CD4-positive, alpha-beta T cell (primary cell): ENCODE measurements around the gene AGMO. TPM values are rescaled to one million over a fixed set of nuclear protein-coding genes. Genes with fewer than 3 reads are reported as not detected.

ENCODE experiments used
- ATAC-seq: fragments of 200-7000 bp; cut with Tn5 transposase; one replicate; pipeline ENCODE4 v1.10.0; 2022; ENCODE audit warnings: mild to moderate bottlenecking; ENCODE audit not compliant: poor library complexity
- CTCF ChIA-PET: fragments of 350-600 bp; sonication (Branson Sonifier 250); formaldehyde crosslinking; loops from one replicate; lab custom pipeline; 2021; ENCODE audit warnings: antibody characterized with exemption, inconsistent platforms; lab: Charles Lee
- POLR2A ChIA-PET: fragments of 350-600 bp; sonication (Branson Sonifier 250); formaldehyde crosslinking; loops from one replicate; lab custom pipeline; 2021; ENCODE audit warnings: antibody characterized with exemption, inconsistent platforms; lab: Charles Lee
- DNase-seq, 14 experiments: peaks; one replicate each; pipeline ENCODE4 v3.0.0-alpha.2; 2013 to 2020; ENCODE audit warnings: mixed read lengths in 2 of 14
- H3K27ac ChIP-seq, 2 donors: one replicate each; pipeline versions ENCODE4 v1.5.1 to v1.7.0; 2013; ENCODE audit warnings: low read length in 2 of 2, low read depth in 1 of 2, mild to moderate bottlenecking in 1 of 2
- H3K27me3 ChIP-seq, 2 experiments: 1 replicate in 1 of 2; 2 replicates in 1 of 2; pipeline versions ENCODE4 v1.6.1 to v1.7.0; 2013; ENCODE audit warnings: low read length in 2 of 2, control low read depth in 1 of 2, mild to moderate bottlenecking in 1 of 2, moderate library complexity in 1 of 2; ENCODE audit not compliant: insufficient read depth in 2 of 2, control insufficient read depth in 1 of 2
- H3K36me3 ChIP-seq: one replicate; pipeline ENCODE4 v1.6.1; 2013; ENCODE audit warnings: low read length, control low read depth; ENCODE audit not compliant: insufficient read depth
- H3K4me1 ChIP-seq: one replicate; pipeline ENCODE4 v1.6.1; 2013; ENCODE audit warnings: low read length, control low read depth; ENCODE audit not compliant: insufficient read depth
- H3K4me3 ChIP-seq: one replicate; pipeline ENCODE4 v1.5.1; 2013; ENCODE audit warnings: mild to moderate bottlenecking, low read length, moderate library complexity
- H3K9me3 ChIP-seq, 2 experiments: 1 replicate in 1 of 2; 2 replicates in 1 of 2; pipeline versions ENCODE4 v1.6.1 to v1.7.0; 2013; ENCODE audit warnings: low read length in 2 of 2, mild to moderate bottlenecking in 2 of 2, control low read depth in 1 of 2, moderate library complexity in 1 of 2; ENCODE audit not compliant: control insufficient read depth in 1 of 2, insufficient read depth in 1 of 2
- H3K27ac Mint-ChIP-seq: one replicate; pipeline ENCODE4 v1.8.0; 2020; ENCODE audit warnings: mixed read lengths
- H3K27me3 Mint-ChIP-seq: one replicate; pipeline ENCODE4 v1.8.0; 2021; ENCODE audit warnings: mixed read lengths
- H3K36me3 Mint-ChIP-seq: one replicate; pipeline ENCODE4 v1.8.0; 2021; ENCODE audit warnings: low read depth, mixed read lengths
- H3K4me1 Mint-ChIP-seq: one replicate; pipeline ENCODE4 v1.8.0; 2021; ENCODE audit warnings: low read depth, mixed read lengths
- H3K4me3 Mint-ChIP-seq: one replicate; pipeline ENCODE4 v1.8.0; 2020; ENCODE audit warnings: mild to moderate bottlenecking, mixed read lengths
- H3K9me3 Mint-ChIP-seq: one replicate; pipeline ENCODE4 v1.8.0; 2020; ENCODE audit warnings: mixed read lengths
- CTCF ChIP-seq: fragments of 200-600 bp; IDR thresholded peaks from one replicate; pipeline ENCODE4 v1.8.0; 2022; ENCODE audit warnings: antibody characterized with exemption, mild to moderate bottlenecking
- intact Hi-C, 2 experiments: fragments of 100-400 bp; cut with DNase I in 1 of 2; cut with micrococcal nuclease in 1 of 2; formaldehyde crosslinking; loops; one replicate each; pipeline versions ENCODE4 v1.15.1 to v1.9.0; 2023 to 2025; cut with DNase I, micrococcal nuclease
- total RNA-seq, 174 experiments: library from RNA in 2 of 174; stranded (reverse) in 2 of 174; gene quantifications; one replicate each; pipeline ENCODE4 v1.2.3 and lab custom pipeline; 2021 to 2026

AGMO gene
- total RNA-seq, 2 experiments from 2014 or later: not detected

DNA sequence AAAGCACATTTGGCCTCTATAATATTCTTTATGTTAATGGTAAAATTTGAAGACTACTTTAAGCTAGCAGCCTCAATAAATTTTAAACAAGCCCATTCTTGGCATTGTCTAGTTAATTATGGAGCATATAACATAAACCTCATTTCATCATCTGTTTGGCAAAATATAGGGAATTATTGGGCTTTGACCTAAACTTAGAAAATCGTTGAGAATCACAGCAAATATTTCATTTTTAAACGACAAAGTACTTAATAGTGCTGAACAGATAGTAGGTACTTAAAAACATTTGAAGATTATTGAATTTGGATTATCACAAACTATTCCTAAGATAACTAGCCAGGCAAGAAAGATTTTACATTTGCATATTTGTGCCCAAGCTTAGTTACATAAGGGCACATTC, 73.4 kb downstream of the AGMO start:
- H3K9me3 Mint-ChIP-seq: peaks cover 5% of the 10 kb centered on the region
- H3K36me3 ChIP-seq: no peaks in the 10 kb centered on the region
- no peaks in the 10 kb centered on the region for H3K36me3 Mint-ChIP-seq
- ChIA-PET POLR2A (no interaction called here), CTCF (no interaction called here)
- H3K27me3 ChIP-seq: no peaks in the 10 kb centered on the region
- no peak overlapping the region for H3K4me3 ChIP-seq
- H3K9me3 ChIP-seq: peaks cover 0 to 3% of the 10 kb centered on the region in 2 experiments
- DNase-seq (no peak), ATAC-seq (no peak)
- H3K27ac Mint-ChIP-seq: no peak overlapping the region
- no peak for TF ChIP-seq CTCF
- H3K27ac ChIP-seq: no peak overlapping the region
- no peaks in the 10 kb centered on the region for H3K27me3 Mint-ChIP-seq
- H3K4me3 Mint-ChIP-seq: no peak overlapping the region
- intact Hi-C loops: no loop called here
- H3K4me1 ChIP-seq: no peaks in the 10 kb centered on the region
- H3K4me1 Mint-ChIP-seq: no peaks in the 10 kb centered on the region

- intact Hi-C loops: no loop called here
- DNase-seq (no peak), ATAC-seq (no peak)
- no peak overlapping the region for H3K4me3 ChIP-seq
- no peaks in the 10 kb centered on the region for H3K4me1 Mint-ChIP-seq
- H3K4me1 ChIP-seq: no peaks in the 10 kb centered on the region
- no peak overlapping the region for H3K27ac Mint-ChIP-seq
- H3K4me3 Mint-ChIP-seq: no peak overlapping the region
- CTCF ChIA-PET: no interaction called here
- no peaks in the 10 kb centered on the region for H3K27me3 ChIP-seq
- H3K9me3 ChIP-seq: peaks cover 0 to 3% of the 10 kb centered on the region in 2 experiments
- H3K36me3 ChIP-seq: no peaks in the 10 kb centered on the region
- H3K9me3 Mint-ChIP-seq: peaks cover 5% of the 10 kb centered on the region
- POLR2A ChIA-PET: no interaction called here
- H3K27me3 Mint-ChIP-seq: no peaks in the 10 kb centered on the region
- H3K27ac ChIP-seq: no peak overlapping the region
- TF ChIP-seq CTCF: no peak
- no peaks in the 10 kb centered on the region for H3K36me3 Mint-ChIP-seq
Measured at GRCh38 chr7:15487896-15488295, 73.9 kb downstream of the AGMO start.

- ATAC-seq (no peak), DNase-seq (no peak)
- H3K27me3 ChIP-seq: no peaks in the 10 kb centered on the region
- H3K4me1 ChIP-seq: no peaks in the 10 kb centered on the region
- H3K4me3 ChIP-seq: no peak overlapping the region
- no peak for TF ChIP-seq CTCF
- CTCF ChIA-PET: no interaction called here
- Mint-ChIP-seq H3K27ac (no peak overlapping the region), H3K4me3 (no peak overlapping the region), H3K36me3 (no peaks in the 10 kb centered on the region), H3K27me3 (no peaks in the 10 kb centered on the region), H3K4me1 (no peaks in the 10 kb centered on the region), H3K9me3 (peaks cover 1% of the 10 kb centered on the region)
- POLR2A ChIA-PET: no interaction called here
- intact Hi-C loops: no loop called here
- H3K9me3 ChIP-seq: peaks cover 0 to 3% of the 10 kb centered on the region in 2 experiments
- H3K27ac ChIP-seq: no peak overlapping the region
- H3K36me3 ChIP-seq: no peaks in the 10 kb centered on the region
Measured at GRCh38 chr7:15485998-15486397, 75.8 kb downstream of the AGMO start.
